ENCODE results near the gene PPFIBP2. TPM values are rescaled to one million over a fixed set of nuclear protein-coding genes. Genes with fewer than 3 reads are reported as not detected.

The PPFIBP2 gene
- total RNA-seq, 1 experiment from 2014 or later: 5.7 TPM

- intact Hi-C loops (cut with micrococcal nuclease; ENCODE audit: unreplicated experiment): no loop called here
- BruUV-seq (replicated peaks): no TSS peak
- Histone ChIP-seq H3K36me3 (ENCODE audit: insufficient read depth, low read length, poor library complexity, severe bottlenecking) (no peaks in the 10 kb centered on the region), H3K27ac (ENCODE audit: low read depth, low read length, poor library complexity, severe bottlenecking) (no peak overlapping the region), H3K27me3 (replicated peaks; ENCODE audit: insufficient read depth, low read depth, low read length, poor library complexity) (no peaks in the 10 kb centered on the region), H3K4me1 (ENCODE audit: insufficient read depth, low read length, poor library complexity, severe bottlenecking) (no peaks in the 10 kb centered on the region), H3K9me3 (ENCODE audit: low read depth, low read length, poor library complexity, severe bottlenecking) (no peaks in the 10 kb centered on the region), H3K4me3 (ENCODE audit: low read depth, low read length, poor library complexity, severe bottlenecking) (no peak overlapping the region)
- TF ChIP-seq EZH2 (IDR thresholded peaks at IDR 0.05; ENCODE audit: borderline replicate concordance, low read depth, low read length, poor library complexity, severe bottlenecking) (no peak), CTCF (conservative IDR thresholded peaks at IDR 0.05; ENCODE audit: low read depth, low read length) (no peak)
- no peak for DNase-seq (ENCODE audit: low spot score)
- ChIA-PET POLR2A (ENCODE audit: low non-redundant PET) (no interaction called here), CTCF (no interaction called here)
Measured at GRCh38 chr11:7611411-7611810, 97.6 kb downstream of the PPFIBP2 start.

GRCh38 chr11:7612056-7612660, 98.4 kb downstream of the PPFIBP2 start:
- BruUV-seq (replicated peaks): no TSS peak
- intact Hi-C loops (cut with micrococcal nuclease; ENCODE audit: unreplicated experiment): no loop called here
- Histone ChIP-seq H3K9me3 (ENCODE audit: low read depth, low read length, poor library complexity, severe bottlenecking) (no peaks in the 10 kb centered on the region), H3K4me3 (ENCODE audit: low read depth, low read length, poor library complexity, severe bottlenecking) (no peak overlapping the region), H3K27ac (ENCODE audit: low read depth, low read length, poor library complexity, severe bottlenecking) (no peak overlapping the region), H3K4me1 (ENCODE audit: insufficient read depth, low read length, poor library complexity, severe bottlenecking) (no peaks in the 10 kb centered on the region), H3K27me3 (replicated peaks; ENCODE audit: insufficient read depth, low read depth, low read length, poor library complexity) (no peaks in the 10 kb centered on the region), H3K36me3 (ENCODE audit: insufficient read depth, low read length, poor library complexity, severe bottlenecking) (no peaks in the 10 kb centered on the region)
- TF ChIP-seq CTCF (conservative IDR thresholded peaks at IDR 0.05; ENCODE audit: low read depth, low read length) (no peak), EZH2 (IDR thresholded peaks at IDR 0.05; ENCODE audit: borderline replicate concordance, low read depth, low read length, poor library complexity, severe bottlenecking) (no peak)
- ChIA-PET POLR2A (ENCODE audit: low non-redundant PET) (interaction anchor here (0.6 kb wide), 1 partner anchor 1223 kb away, joined by 3 read pairs; no protein-coding TSS in a partner anchor), CTCF (no interaction called here)
- no peak for DNase-seq (ENCODE audit: low spot score)

- H3K4me3 ChIP-seq (ENCODE audit: low read depth, low read length, poor library complexity, severe bottlenecking): no peak overlapping the region
- H3K27me3 ChIP-seq (replicated peaks; ENCODE audit: insufficient read depth, low read depth, low read length, poor library complexity): no peaks in the 10 kb centered on the region
- H3K27ac ChIP-seq (ENCODE audit: low read depth, low read length, poor library complexity, severe bottlenecking): no peak overlapping the region
- H3K9me3 ChIP-seq (ENCODE audit: low read depth, low read length, poor library complexity, severe bottlenecking): no peaks in the 10 kb centered on the region
- ChIA-PET POLR2A (ENCODE audit: low non-redundant PET) (interaction anchor here (0.6 kb wide), 1 partner anchor 1224 kb away, joined by 3 read pairs; no protein-coding TSS in a partner anchor), CTCF (no interaction called here)
- no peaks in the 10 kb centered on the region for H3K4me1 ChIP-seq (ENCODE audit: insufficient read depth, low read length, poor library complexity, severe bottlenecking)
- BruUV-seq (replicated peaks): no TSS peak
- DNase-seq (ENCODE audit: low spot score): no peak
- intact Hi-C loops (cut with micrococcal nuclease; ENCODE audit: unreplicated experiment): no loop called here
- TF ChIP-seq CTCF (conservative IDR thresholded peaks at IDR 0.05; ENCODE audit: low read depth, low read length) (no peak), EZH2 (IDR thresholded peaks at IDR 0.05; ENCODE audit: borderline replicate concordance, low read depth, low read length, poor library complexity, severe bottlenecking) (no peak)
- no peaks in the 10 kb centered on the region for H3K36me3 ChIP-seq (ENCODE audit: insufficient read depth, low read length, poor library complexity, severe bottlenecking)
Measured at GRCh38 chr11:7612661-7613393, 99.0 kb downstream of the PPFIBP2 start.
